A673 (cell line): Measurements from ENCODE around the gene NDUFA11. TPM values are rescaled to one million over a fixed set of nuclear protein-coding genes. Genes with fewer than 3 reads are reported as not detected.
"Not testable (repeated sequence)": the region's sequence is repeated elsewhere in the genome, so short reads cannot be mapped to it uniquely, and the experiment has no call there.

Experiments used
- BruUV-seq: library from RNA; stranded (reverse); fragments of 400-500 nt; replicated peaks from 2 replicates; lab custom pipeline; 2021; lab: Mats Ljungman, UMichigan
- CTCF ChIA-PET: fragments of 300-600 bp; sonication (Branson Sonifier 250); formaldehyde crosslinking; loops from one replicate; lab custom pipeline; 2022; ENCODE audit warnings: antibody characterized with exemption; lab: Charles Lee
- POLR2A ChIA-PET: fragments of 300-600 bp; sonication (Branson Sonifier 250); formaldehyde crosslinking; loops from one replicate; lab custom pipeline; 2022; ENCODE audit warnings: antibody characterized with exemption; ENCODE audit not compliant: low non-redundant PET; lab: Charles Lee
- DNase-seq: peaks from one replicate; pipeline ENCODE4 v3.0.0-alpha.2; 2015; ENCODE audit warnings: low spot score
- H3K27ac ChIP-seq: fragments of 200-600 bp; sonication (generic); 2 replicates; pipeline ENCODE4 v1.5.1; 2016; ENCODE audit warnings: mixed run types, low read depth, mild to moderate bottlenecking, mixed read lengths, antibody characterized with exemption, low read length; ENCODE audit not compliant: poor library complexity, severe bottlenecking
- H3K27me3 ChIP-seq: fragments of 200-600 bp; sonication (generic); replicated peaks from 2 replicates; pipeline ENCODE4 v1.6.1; 2017; ENCODE audit warnings: mixed run types, low read depth, mild to moderate bottlenecking, mixed read lengths, antibody characterized with exemption, low read length; ENCODE audit not compliant: insufficient read depth, poor library complexity
- H3K36me3 ChIP-seq: fragments of 200-600 bp; sonication (generic); 2 replicates; pipeline ENCODE4 v1.6.1; 2016; ENCODE audit warnings: mixed run types, mild to moderate bottlenecking, mixed read lengths, antibody characterized with exemption, low read length; ENCODE audit not compliant: insufficient read depth, poor library complexity, severe bottlenecking
- H3K4me1 ChIP-seq: fragments of 200-600 bp; sonication (generic); 2 replicates; pipeline ENCODE4 v1.6.1; 2017; ENCODE audit warnings: mixed run types, mild to moderate bottlenecking, mixed read lengths, antibody characterized with exemption, low read length; ENCODE audit not compliant: insufficient read depth, poor library complexity, severe bottlenecking
- H3K4me3 ChIP-seq: fragments of 200-600 bp; sonication (generic); 2 replicates; pipeline ENCODE4 v1.5.1; 2016; ENCODE audit warnings: low read depth, mixed run types, mild to moderate bottlenecking, mixed read lengths, low read length; ENCODE audit not compliant: poor library complexity, severe bottlenecking
- H3K9me3 ChIP-seq: fragments of 200-600 bp; sonication (generic); 2 replicates; pipeline ENCODE4 v1.6.1; 2016; ENCODE audit warnings: mixed run types, low read depth, mild to moderate bottlenecking, mixed read lengths, antibody characterized with exemption, low read length; ENCODE audit not compliant: poor library complexity, severe bottlenecking
- EZH2 ChIP-seq: fragments of 200-600 bp; sonication (generic); IDR thresholded peaks from 2 replicates; pipeline ENCODE4 v1.6.1; 2017; ENCODE audit warnings: borderline replicate concordance, low read depth, mild to moderate bottlenecking, mixed read lengths, antibody characterized with exemption, low read length; ENCODE audit not compliant: poor library complexity, severe bottlenecking
- intact Hi-C: fragments of 100-400 bp; cut with micrococcal nuclease; formaldehyde crosslinking; loops from one replicate; pipeline ENCODE4 v1.10.0; 2022; ENCODE audit not compliant: unreplicated experiment
- total RNA-seq: library from RNA; stranded (reverse); gene quantifications from 2 replicates; pipeline ENCODE4 v1.2.3, GENCODE V29; 2021
- TF ChIP-seq, protein P1 (sequence below): fragments of 300-800, 200-600 bp; sonication (generic); conservative IDR thresholded peaks from 2 replicates; pipeline ENCODE4 v1.5.1; 2017; ENCODE audit warnings: low read depth, mild to moderate bottlenecking, antibody characterized with exemption, low read length, moderate library complexity, mixed read lengths

Gene NDUFA11
- total RNA-seq, 1 experiment from 2014 or later, result 290 TPM

DNA sequence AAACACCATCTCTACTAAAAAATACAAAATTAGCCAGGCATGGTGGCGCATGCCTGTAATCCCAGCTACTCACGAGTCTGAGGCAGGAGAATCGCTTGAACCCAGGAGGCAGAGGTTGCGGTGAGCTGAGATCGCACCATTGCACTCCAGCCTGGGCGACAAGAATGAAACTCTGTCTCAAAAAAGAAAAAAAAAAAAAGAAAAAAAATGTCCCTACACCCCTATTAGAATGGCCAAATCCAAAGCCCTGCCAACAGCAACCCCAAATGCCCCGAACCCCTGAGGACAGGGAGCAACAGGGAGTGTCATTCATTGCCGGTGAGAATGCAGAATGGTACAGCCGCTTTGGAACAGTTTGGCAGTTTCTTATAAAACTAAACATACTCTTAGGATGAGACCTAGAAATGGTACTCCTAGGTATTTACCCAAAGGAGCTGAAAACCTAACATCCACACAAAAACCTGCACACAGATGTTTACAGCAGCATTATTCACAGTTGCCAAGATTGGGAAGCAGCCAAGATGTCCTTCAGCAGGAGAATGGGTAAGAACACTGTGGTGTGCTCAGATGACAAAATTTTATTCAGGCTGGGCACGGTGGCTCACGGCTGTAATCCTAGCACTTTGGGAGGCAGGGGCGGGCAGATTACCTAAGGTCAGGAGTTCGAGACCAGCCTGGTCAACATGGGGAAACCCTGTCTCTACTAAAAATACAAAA, 20.3 kb downstream of the NDUFA11 start:
- H3K4me1 ChIP-seq, H3K36me3 ChIP-seq, CTCF ChIA-PET, H3K27ac ChIP-seq, H3K27me3 ChIP-seq, intact Hi-C loops, BruUV-seq, POLR2A ChIA-PET, H3K9me3 ChIP-seq, H3K4me3 ChIP-seq, DNase-seq: not testable (repeated sequence)

DNA sequence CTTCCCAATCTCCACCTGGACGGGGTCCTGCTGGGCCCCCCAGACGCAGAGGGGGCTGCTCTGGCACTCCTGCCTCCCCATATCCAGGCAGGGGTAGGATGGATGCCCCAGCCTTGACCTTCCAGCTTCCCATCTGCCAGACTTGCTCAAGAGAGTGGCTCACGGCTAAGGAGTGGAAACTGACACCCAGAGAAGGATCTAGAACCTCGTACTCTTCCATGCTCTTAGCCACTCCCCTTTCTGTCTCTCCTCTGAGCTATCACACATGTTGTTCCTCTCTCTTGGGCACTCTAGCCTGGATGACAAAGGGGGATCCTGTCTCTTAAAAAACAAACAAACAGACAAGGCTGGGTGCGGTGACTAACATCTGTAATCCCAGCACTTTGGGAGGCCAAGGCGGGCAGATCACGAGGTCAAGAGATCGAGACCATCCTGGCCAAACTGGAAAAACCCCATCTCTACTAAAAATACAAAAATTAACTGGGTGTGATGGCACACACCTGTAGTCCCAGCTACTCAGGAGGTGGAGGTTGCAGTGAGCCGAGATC, 21.1 kb downstream of the NDUFA11 start:
- ChIA-PET POLR2A (no interaction called here), CTCF (no interaction called here)
- no peak for TF ChIP-seq EZH2
- TF ChIP-seq, protein P1, sequence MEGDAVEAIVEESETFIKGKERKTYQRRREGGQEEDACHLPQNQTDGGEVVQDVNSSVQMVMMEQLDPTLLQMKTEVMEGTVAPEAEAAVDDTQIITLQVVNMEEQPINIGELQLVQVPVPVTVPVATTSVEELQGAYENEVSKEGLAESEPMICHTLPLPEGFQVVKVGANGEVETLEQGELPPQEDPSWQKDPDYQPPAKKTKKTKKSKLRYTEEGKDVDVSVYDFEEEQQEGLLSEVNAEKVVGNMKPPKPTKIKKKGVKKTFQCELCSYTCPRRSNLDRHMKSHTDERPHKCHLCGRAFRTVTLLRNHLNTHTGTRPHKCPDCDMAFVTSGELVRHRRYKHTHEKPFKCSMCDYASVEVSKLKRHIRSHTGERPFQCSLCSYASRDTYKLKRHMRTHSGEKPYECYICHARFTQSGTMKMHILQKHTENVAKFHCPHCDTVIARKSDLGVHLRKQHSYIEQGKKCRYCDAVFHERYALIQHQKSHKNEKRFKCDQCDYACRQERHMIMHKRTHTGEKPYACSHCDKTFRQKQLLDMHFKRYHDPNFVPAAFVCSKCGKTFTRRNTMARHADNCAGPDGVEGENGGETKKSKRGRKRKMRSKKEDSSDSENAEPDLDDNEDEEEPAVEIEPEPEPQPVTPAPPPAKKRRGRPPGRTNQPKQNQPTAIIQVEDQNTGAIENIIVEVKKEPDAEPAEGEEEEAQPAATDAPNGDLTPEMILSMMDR, result no peak

DNA sequence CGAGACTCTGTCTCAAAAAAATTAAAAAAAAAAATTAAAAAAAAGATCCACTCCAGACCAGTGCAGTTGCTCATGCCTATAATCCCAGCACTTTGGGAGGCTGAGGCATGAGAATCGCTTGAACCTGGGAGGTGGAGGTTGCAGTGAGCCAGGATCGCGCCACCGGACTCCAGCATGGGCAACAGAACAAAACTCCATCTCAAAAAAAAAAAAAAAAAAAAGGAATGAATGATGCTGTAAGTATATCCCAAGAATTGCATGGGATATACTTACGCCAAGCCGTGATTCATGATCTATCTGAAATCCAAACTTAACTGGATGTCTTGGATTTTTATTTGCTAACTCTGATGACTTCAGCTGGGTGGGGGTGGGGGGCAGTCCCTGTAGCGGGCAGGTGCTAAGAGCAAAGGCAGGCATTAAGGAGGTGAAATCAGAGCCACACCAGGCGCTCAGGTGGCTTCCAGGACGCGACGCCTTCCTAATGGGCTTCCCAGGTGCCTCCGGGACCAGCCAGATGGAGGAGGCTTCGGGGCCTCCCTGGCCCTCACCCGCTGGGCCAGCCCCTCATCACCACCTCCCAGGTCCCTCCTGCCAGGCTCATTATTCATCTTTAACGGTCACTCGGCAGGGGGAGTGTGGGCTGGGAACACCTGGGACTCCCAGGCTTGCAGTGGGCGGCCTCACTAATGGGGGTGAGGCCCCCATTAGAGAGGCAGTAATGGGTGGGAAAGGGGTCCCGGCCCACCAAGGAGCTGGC, 21.9 kb downstream of the NDUFA11 start:
- CTCF ChIA-PET, result no interaction called here
- TF ChIP-seq, protein P1, result no peak
- no peak for TF ChIP-seq EZH2
- POLR2A ChIA-PET, result no interaction called here
- H3K9me3 ChIP-seq, result no peaks in the 10 kb centered on the region
- H3K4me1 ChIP-seq, result no peaks in the 10 kb centered on the region
- peaks cover 8% of the 10 kb centered on the region for H3K27me3 ChIP-seq
- H3K36me3 ChIP-seq, result no peaks in the 10 kb centered on the region
- DNase-seq, result no peak
- BruUV-seq, result no TSS peak
- H3K4me3 ChIP-seq, result no peak overlapping the region
- H3K27ac ChIP-seq, result no peak overlapping the region
- intact Hi-C loops, result no loop called here

More for the DNA sequence above, 21.1 kb downstream of the NDUFA11 start:
- BruUV-seq, result no TSS peak
- DNase-seq, result no peak
- Histone ChIP-seq H3K9me3 (no peaks in the 10 kb centered on the region), H3K4me1 (no peaks in the 10 kb centered on the region), H3K27ac (no peak overlapping the region), H3K4me3 (no peak overlapping the region), H3K27me3 (peaks cover 8% of the 10 kb centered on the region), H3K36me3 (no peaks in the 10 kb centered on the region)
- intact Hi-C loops, result no loop called here
